K562 (cell line): ENCODE data around the gene ACP1. TPM values are rescaled to one million over a fixed set of nuclear protein-coding genes. Genes with fewer than 3 reads are reported as not detected.

ENCODE experiments used
- ATAC-seq: fragments of 200-7000 bp; cut with Tn5 transposase; 3 replicates; pipeline ENCODE4 v1.9.1; 2020; ENCODE audit warnings: moderate library complexity
- BruUV-seq: library from RNA; stranded (reverse); fragments of 400-500 nt; replicated peaks from 2 replicates; lab custom pipeline; 2021; lab: Mats Ljungman, UMichigan
- CTCF ChIA-PET: fragments of 300-600 bp; formaldehyde crosslinking; extraction: SDS; loops from one replicate; lab custom pipeline; 2021; ENCODE audit warnings: low intra/inter-chr PET ratio; lab: Yijun Ruan, JAX
- POLR2A ChIA-PET: fragments of 300-600, 350-650 bp; sonication (Branson Sonifier 250); formaldehyde crosslinking; extraction: SDS; loops from one replicate; lab custom pipeline; 2021; ENCODE audit warnings: antibody characterized with exemption, inconsistent platforms; lab: Yijun Ruan, JAX
- DNase-seq, 4 experiments: peaks; one replicate each; pipeline versions ENCODE4 v3.0.0 to v3.0.0-alpha.2; 2011 to 2018; ENCODE audit warnings: low spot score in 3 of 4, mixed read lengths in 3 of 4; ENCODE audit errors: extremely low read depth in 1 of 4
- FAIRE-seq: peaks from 2 replicates; lab custom pipeline; 2011; peaks lifted over from hg19 to GRCh38; lab: Jason Lieb, UNC
- H2AFZ ChIP-seq: 2 replicates; pipeline ENCODE4 v1.6.0; 2011; ENCODE audit warnings: low read depth, low read length, control low read depth, inconsistent platforms
- H3K27ac ChIP-seq: fragments of 200-600 bp; 3 replicates; pipeline ENCODE4 v1.8.0; 2011; ENCODE audit warnings: low read depth, mild to moderate bottlenecking, control low read depth, inconsistent platforms, low read length, moderate library complexity, mixed read lengths; ENCODE audit errors: extremely low read depth
- H3K27me3 ChIP-seq, 2 experiments: fragments of 300-600 bp in 1 of 2; 2 replicates in 1 of 2; 3 replicates in 1 of 2; pipeline versions ENCODE4 v1.6.0 to v1.8.0; 2011; ENCODE audit warnings: inconsistent platforms in 2 of 2, low read length in 2 of 2, mild to moderate bottlenecking in 1 of 2, mixed read lengths in 1 of 2, moderate library complexity in 1 of 2; ENCODE audit not compliant: control insufficient read depth in 2 of 2, insufficient read depth in 2 of 2
- H3K36me3 ChIP-seq: fragments of 300-600 bp; 3 replicates; pipeline ENCODE4 v1.8.0; 2011; ENCODE audit warnings: mild to moderate bottlenecking, low read length, inconsistent platforms; ENCODE audit not compliant: control insufficient read depth, insufficient read depth
- H3K4me1 ChIP-seq, 2 experiments: fragments of 200-600 bp in 1 of 2; replicated peaks in 1 of 2; 2 replicates in 1 of 2; 3 replicates in 1 of 2; pipeline versions ENCODE4 v1.5.1 to v1.8.0; 2011; ENCODE audit warnings: inconsistent platforms in 2 of 2, low read length in 2 of 2, mild to moderate bottlenecking in 1 of 2, mixed read lengths in 1 of 2, moderate library complexity in 1 of 2; ENCODE audit not compliant: control insufficient read depth in 2 of 2, insufficient read depth in 2 of 2
- H3K4me2 ChIP-seq: 2 replicates; pipeline ENCODE4 v1.6.1; 2011; ENCODE audit warnings: low read length, control low read depth, inconsistent platforms, mixed read lengths; ENCODE audit not compliant: insufficient read depth
- H3K4me3 ChIP-seq: fragments of 200-600 bp; sonication (generic), shearing (Covaris generic); 2 replicates; pipeline ENCODE4 v1.5.1; 2016; ENCODE audit warnings: control low read depth, inconsistent platforms
- H3K79me2 ChIP-seq: fragments of 200-600 bp; 3 replicates; pipeline ENCODE4 v1.8.0; 2011; ENCODE audit warnings: low read length, inconsistent platforms; ENCODE audit not compliant: control insufficient read depth, insufficient read depth
- H3K9ac ChIP-seq, 2 experiments: 2 replicates each; pipeline versions ENCODE4 v1.6.0 to v1.6.1; 2011; ENCODE audit warnings: low read depth in 2 of 2, low read length in 2 of 2, control low read depth in 1 of 2, inconsistent platforms in 1 of 2, mild to moderate bottlenecking in 1 of 2, mixed read lengths in 1 of 2; ENCODE audit not compliant: insufficient read depth in 1 of 2
- H3K9me1 ChIP-seq: one replicate; pipeline ENCODE4 v1.6.0; 2011; ENCODE audit warnings: inconsistent platforms, mild to moderate bottlenecking, low read length, moderate library complexity; ENCODE audit not compliant: control insufficient read depth, insufficient read depth
- H3K9me3 ChIP-seq: replicated peaks from 2 replicates; pipeline ENCODE4 v1.5.1; 2011; ENCODE audit warnings: low read depth, low read length, inconsistent platforms; ENCODE audit not compliant: control insufficient read depth, insufficient read depth
- H4K20me1 ChIP-seq: replicated peaks from 2 replicates; pipeline ENCODE4 v1.6.1; 2011; ENCODE audit warnings: low read length, inconsistent platforms, mixed read lengths; ENCODE audit not compliant: control insufficient read depth, insufficient read depth
- BCOR ChIP-seq: fragments of 450-650 bp; IDR thresholded peaks from 2 replicates; pipeline ENCODE4 v1.6.1; 2016
- DIDO1 ChIP-seq: fragments of 450-650 bp; IDR thresholded peaks from 2 replicates; pipeline ENCODE4 v1.6.1; 2016; ENCODE audit warnings: low read depth, missing biosample characterization, missing genetic modification characterization
- MTA1 ChIP-seq: fragments of 450-650 bp; IDR thresholded peaks from 2 replicates; pipeline ENCODE4 v1.6.1; 2017; ENCODE audit warnings: borderline replicate concordance
- RBM25 ChIP-seq: fragments of 200-400 bp; formaldehyde crosslinking; IDR thresholded peaks from 2 replicates; pipeline ENCODE4 v1.6.1; 2018; ENCODE audit warnings: low read length, low read depth, moderate library complexity; ENCODE audit not compliant: severe bottlenecking
- SP1 ChIP-seq: sonication (generic); formaldehyde crosslinking; IDR thresholded peaks from 2 replicates; pipeline ENCODE4 v1.8.1; 2022; ENCODE audit warnings: mild to moderate bottlenecking, missing genetic modification reagents
- SPI1 ChIP-seq: IDR thresholded peaks from 2 replicates; pipeline ENCODE4 v1.6.1; 2011; ENCODE audit warnings: low read depth, low read length, control low read depth, borderline replicate concordance
- TEAD1 ChIP-seq, 2 experiments: fragments of 450-650 bp in 1 of 2; sonication (generic) in 1 of 2; formaldehyde crosslinking; IDR thresholded peaks; 2 replicates each; pipeline versions ENCODE4 v1.4.0 to v1.8.0; 2020 to 2022; ENCODE audit warnings: mild to moderate bottlenecking in 2 of 2, missing genetic modification reagents in 1 of 2
- TRIM28 ChIP-seq: fragments of 450-650 bp; IDR thresholded peaks from 2 replicates; pipeline ENCODE4 v1.6.1; 2017
- WGBS: fragments of 100-300 bp; shearing (Covaris generic); methylation state at CpG from one replicate; pipeline ENCODE4 v1.1.6; 2016; ENCODE audit warnings: low coverage, mixed read lengths; ENCODE audit not compliant: insufficient coverage; ENCODE audit errors: missing lambda C conversion rate; 5-methylcytosine and 5-hydroxymethylcytosine counted together
- in situ Hi-C: fragments of 300-500 bp; cut with MboI; formaldehyde crosslinking; loops from 4 replicates; pipeline ENCODE4 v1.15.0; 2018; ENCODE audit warnings: inconsistent platforms, mixed read lengths
- intact Hi-C: fragments of 100-400 bp; cut with micrococcal nuclease; formaldehyde crosslinking; loops from 2 replicates; pipeline ENCODE4 v1.14.2; 2022
- polyA plus RNA-seq, 8 experiments: library from polyadenylated mRNA; depleted of rRNA in 4 of 8; stranded (reverse) in 5 of 8; unstranded in 3 of 8; fragments of >200 nt; fragmentation: Nextera tagmentation in 2 of 8; fragmentation: Illumina TruSeq in 1 of 8; extraction: Ambion mirVana in 2 of 8; extraction: Trizol in 1 of 8; gene quantifications; 2 replicates each; pipeline versions ENCODE4 v1.2.1 to v1.2.3, GENCODE V29; 2011 to 2014; ENCODE audit warnings: inconsistent platforms in 1 of 8, missing spikeins in 1 of 8
- total RNA-seq, 7 experiments: library from RNA; depleted of rRNA in 6 of 7; stranded (reverse); fragments of >200 nt in 6 of 7; fragmentation: Illumina TruSeq in 2 of 7; extraction: Trizol in 2 of 7; gene quantifications; 2 replicates each; pipeline versions ENCODE4 v1.2.1 to v1.2.3, GENCODE V29; 2011 to 2021; ENCODE audit warnings: low replicate concordance in 1 of 7

The ACP1 gene
- total and polyA plus RNA-seq, 9 of the 15 experiments (the other 6 are each of a cell fraction or from before 2014, with no cell fraction given) = 139 to 493 (median 189) TPM

- Histone ChIP-seq H4K20me1 (no peaks in the 10 kb centered on the region), H3K27me3 (no peaks in the 10 kb centered on the region), H3K79me2 (no peaks in the 10 kb centered on the region), H3K4me2 (no peak overlapping the region), H3K9me1 (no peaks in the 10 kb centered on the region), H3K9ac (no peak overlapping the region), H3K36me3 (no peaks in the 10 kb centered on the region), H3K9me3 (peaks cover 8% of the 10 kb centered on the region), H2AFZ (no peak overlapping the region), H3K4me1 (no peaks in the 10 kb centered on the region), H3K4me3 (no peak overlapping the region), H3K27ac (no peak overlapping the region)
- WGBS = 26% methylated on average over 3 of the region's 3 CpGs
- ATAC-seq = no peak
- intact Hi-C loops (no loop called here), in situ Hi-C loops (no loop called here)
- FAIRE-seq = no peak
- no peak for DNase-seq
- POLR2A ChIA-PET = no interaction called here
- TF ChIP-seq SPI1 (peak; percentile 58; the same call in 1 of the 2 replicates), DIDO1 (no peak), MTA1 (no peak), TEAD1 (CRISPR knock-in tag; IDR thresholded peaks at IDR 0.05) (no peak)
- no TSS peak for BruUV-seq
- CTCF ChIA-PET = no interaction called here
Measured at GRCh38 chr2:257429-257828, 7.3 kb upstream of the ACP1 start.

GRCh38 chr2:257842-258241, 6.9 kb upstream of the ACP1 start:
- Histone ChIP-seq H3K79me2 (no peaks in the 10 kb centered on the region), H3K4me3 (no peak overlapping the region), H3K27me3 (no peaks in the 10 kb centered on the region), H3K9me1 (no peaks in the 10 kb centered on the region), H2AFZ (no peak overlapping the region), H3K4me2 (no peak overlapping the region), H3K4me1 (no peaks in the 10 kb centered on the region), H3K9ac (no peak overlapping the region), H3K9me3 (peaks cover 8% of the 10 kb centered on the region), H4K20me1 (no peaks in the 10 kb centered on the region), H3K36me3 (no peaks in the 10 kb centered on the region), H3K27ac (no peak overlapping the region)
- intact Hi-C loops (no loop called here), in situ Hi-C loops (no loop called here)
- TF ChIP-seq RBM25 = peak; percentile 63
- 0 out of 2 replicates have a peak, but pooled peaks have one; percentile 15 for TF ChIP-seq BCOR
- TF ChIP-seq SP1 (CRISPR knock-in tag) = no peak
- TF ChIP-seq TRIM28 = peak; percentile 55; the same call in 1 of the 2 replicates
- no peak for DNase-seq
- FAIRE-seq = peak; percentile 46
- 17% methylated on average over 2 of the region's 2 CpGs for WGBS
- ChIA-PET CTCF (no interaction called here), POLR2A (no interaction called here)
- ATAC-seq = no peak
- no TSS peak for BruUV-seq
